Measurements from ENCODE around the gene CLTCL1. TPM values are rescaled to one million over a fixed set of nuclear protein-coding genes. Genes with fewer than 3 reads are reported as not detected.

Gene CLTCL1
- total and polyA plus RNA-seq, 9 of the 15 experiments (the other 6 are each of a cell fraction or from before 2014, with no cell fraction given): 1.1 to 11.7 (median 5.0) TPM

- TF ChIP-seq OTX1 (CRISPR knock-in tag; IDR thresholded peaks at IDR 0.05) (no peak; the same call in 1 of the 2 replicates), CSDE1 (IDR thresholded peaks at IDR 0.05) (no peak), PCBP1 (IDR thresholded peaks at IDR 0.05; ENCODE audit: low read depth, low read length, poor library complexity, severe bottlenecking) (no peak), IRF9 (tag; IDR thresholded peaks at IDR 0.05) (no peak), ETS2 (tag; IDR thresholded peaks at IDR 0.05; ENCODE audit: borderline replicate concordance, poor library complexity, severe bottlenecking) (no peak), STAT5A (IDR thresholded peaks at IDR 0.05; ENCODE audit: borderline replicate concordance, low read length) (no peak), RFX7 (CRISPR knock-in tag; IDR thresholded peaks at IDR 0.05) (no peak), MXI1 (IDR thresholded peaks at IDR 0.05; ENCODE audit: low read depth, low read length) (no peak), TBL1XR1 (IDR thresholded peaks at IDR 0.05; ENCODE audit: low read length in 2 of 2) (peak in 1 of 2 experiments; percentile 35; a peak in 2 of 4 replicates), FOXK2 (conservative IDR thresholded peaks at IDR 0.05 in 1 of 2, IDR thresholded peaks at IDR 0.05 in 1 of 2; ENCODE audit: low read depth in 2 of 2) (no peak), FUS (optimal IDR thresholded peaks at IDR 0.05; ENCODE audit: low read depth, low read length) (no peak), ZBTB17 (CRISPR knock-in tag; IDR thresholded peaks at IDR 0.05) (0 out of 2 replicates have a peak, but pooled peaks have one; percentile 14), HINFP (tag; conservative IDR thresholded peaks at IDR 0.05; ENCODE audit: low read depth) (no peak), SMARCA4 (IDR thresholded peaks at IDR 0.05) (no peak), MAFF (IDR thresholded peaks at IDR 0.05; ENCODE audit: low read length) (no peak), ZNF165 (CRISPR knock-in tag; IDR thresholded peaks at IDR 0.05; ENCODE audit: borderline replicate concordance) (0 out of 2 replicates have a peak, but pooled peaks have one; percentile 19), HDAC8 (tag; IDR thresholded peaks at IDR 0.05) (0 out of 2 replicates have a peak, but pooled peaks have one; percentile 59), TEAD1 (CRISPR knock-in tag; IDR thresholded peaks at IDR 0.05) (no peak), ZZZ3 (IDR thresholded peaks at IDR 0.05) (no peak), ZNF263 (CRISPR knock-in tag; IDR thresholded peaks at IDR 0.05; ENCODE audit: borderline replicate concordance) (no peak), C11orf30 (IDR thresholded peaks at IDR 0.05; ENCODE audit: low read depth) (no peak), YY1 (IDR thresholded peaks at IDR 0.05; ENCODE audit: borderline replicate concordance in 1 of 3, control insufficient read depth in 1 of 3, extremely low read depth in 1 of 3, insufficient read depth in 3 of 3, insufficient read length in 1 of 3, insufficient replicate concordance in 2 of 3, low read depth in 1 of 3, low read length in 2 of 3) (peak in 1 of 3 experiments; percentile 71), POU5F1 (IDR thresholded peaks at IDR 0.05; ENCODE audit: borderline replicate concordance, low read depth, low read length, partially characterized antibody) (no peak), CXXC5 (CRISPR knock-in tag; IDR thresholded peaks at IDR 0.05) (no peak; the same call in 1 of the 2 replicates), HNRNPL (IDR thresholded peaks at IDR 0.05; ENCODE audit: low read depth, low read length) (no peak), LARP7 (IDR thresholded peaks at IDR 0.05) (no peak), ARID2 (IDR thresholded peaks at IDR 0.05) (no peak), EHMT2 (IDR thresholded peaks at IDR 0.05) (no peak), ZNF764 (CRISPR knock-in tag; IDR thresholded peaks at IDR 0.05; ENCODE audit: low read depth) (no peak)
These were observed 111.9 kb downstream of the CLTCL1 start (continued) for GRCh38 chr22:19179497-19180048.
